A172 (cell line): Measurements from ENCODE around the gene CTNNA2. TPM values are rescaled to one million over a fixed set of nuclear protein-coding genes. Genes with fewer than 3 reads are reported as not detected.
"Not testable (repeated sequence)": the region's sequence is repeated elsewhere in the genome, so short reads cannot be mapped to it uniquely, and the experiment has no call there.

ENCODE experiments used
- DNase-seq: peaks from one replicate; pipeline ENCODE4 v3.0.0-alpha.2; 2015; ENCODE audit warnings: low spot score
- total RNA-seq: library from RNA; depleted of rRNA; stranded (reverse); fragments of >200 nt; shearing (Covaris generic); gene quantifications from 2 replicates; pipeline ENCODE4 v1.2.3, GENCODE V29; 2014

The CTNNA2 gene
- total RNA-seq, 1 experiment from 2014 or later = 0.31 TPM

GRCh38 chr2:80028051-80028450, 515.2 kb downstream of the CTNNA2 start:
- no peak for DNase-seq

DNA sequence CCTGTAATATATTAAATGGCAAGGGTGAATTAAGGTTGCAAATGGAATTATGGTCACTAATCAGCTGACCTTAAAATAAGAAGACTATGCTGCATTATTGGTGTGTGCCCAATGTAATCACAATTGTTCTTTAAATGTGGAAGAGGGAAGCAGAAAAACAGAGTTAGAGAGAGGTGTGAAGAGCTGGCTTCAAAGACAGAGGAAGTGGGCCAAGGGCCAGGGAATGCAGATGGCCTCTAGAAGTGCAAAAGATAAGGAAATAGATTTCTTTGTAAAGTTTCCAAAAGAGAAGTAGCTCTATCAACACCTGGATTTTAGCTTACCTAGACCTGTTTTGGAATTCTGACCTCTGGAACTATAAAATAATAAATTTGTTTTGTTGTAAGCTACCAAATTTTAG, 515.7 kb downstream of the CTNNA2 start:
- DNase-seq = no peak

GRCh38 chr2:80030135-80030534, 517.3 kb downstream of the CTNNA2 start:
- no peak for DNase-seq

- DNase-seq = not testable (repeated sequence)
Observed at GRCh38 chr2:80032684-80033083, 519.8 kb downstream of the CTNNA2 start.

DNA sequence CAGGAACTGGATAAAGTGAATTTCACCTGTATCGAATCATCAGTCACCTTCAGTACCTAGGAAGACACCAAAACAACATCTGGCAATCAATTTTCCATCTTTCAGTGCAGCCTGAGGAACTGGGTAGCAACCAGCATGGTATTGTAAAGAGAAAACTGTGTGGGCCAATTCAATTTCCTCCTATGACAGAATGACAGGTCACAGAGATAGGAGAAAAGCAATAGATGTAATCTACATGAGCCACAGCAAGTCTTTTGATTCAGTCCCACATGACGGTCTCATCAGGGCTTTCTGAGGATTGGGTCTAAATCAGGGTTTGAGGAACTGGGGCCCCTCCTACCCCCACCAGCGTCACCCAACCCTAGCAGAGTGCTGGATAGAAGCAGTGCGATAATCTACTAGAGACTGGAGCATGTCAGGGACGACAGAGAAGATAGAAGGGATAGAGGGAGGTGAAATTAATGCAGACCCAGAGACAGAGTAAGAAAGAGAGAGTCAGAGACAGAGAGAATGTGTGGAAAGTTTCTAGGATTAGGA, 523.0 kb downstream of the CTNNA2 start:
- no peak for DNase-seq

DNA sequence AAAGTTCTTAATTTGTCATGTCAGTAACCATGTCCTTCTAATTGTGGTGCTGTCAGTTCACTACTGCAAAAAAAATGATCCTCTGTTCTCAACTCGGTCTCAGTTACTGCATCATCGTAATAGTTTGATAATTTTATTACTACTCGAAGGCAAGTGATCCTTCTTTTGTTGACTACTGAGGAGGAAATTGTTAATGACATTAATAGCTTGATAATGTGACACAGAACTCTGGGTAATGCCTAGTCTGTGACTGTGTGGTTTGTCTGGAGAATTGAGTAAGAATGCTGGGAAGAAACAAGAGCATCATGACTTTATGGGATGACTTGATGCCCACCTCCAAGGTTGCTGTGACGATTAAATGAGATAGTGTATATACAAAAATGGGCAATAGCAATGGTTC, 524.5 kb downstream of the CTNNA2 start:
- no peak for DNase-seq

DNA sequence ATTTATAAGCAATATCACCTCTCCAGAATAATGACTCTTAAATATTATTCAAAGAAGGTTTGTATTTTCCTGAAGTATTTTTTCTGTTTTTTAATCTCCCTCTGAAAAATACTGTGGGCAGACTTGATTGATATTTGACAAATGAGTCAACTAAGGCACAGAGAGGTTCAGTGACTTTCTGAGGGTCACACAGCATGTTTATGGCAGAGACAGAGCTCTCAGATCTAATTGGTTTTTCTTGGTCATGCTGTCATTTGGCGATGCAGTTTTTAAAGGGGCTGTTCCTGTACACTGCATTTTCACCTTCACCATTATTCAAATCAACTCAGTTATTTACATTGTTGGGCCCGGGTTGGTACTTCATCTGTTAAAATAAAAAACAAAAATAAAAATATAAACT, 527.4 kb downstream of the CTNNA2 start:
- DNase-seq = no peak

DNA sequence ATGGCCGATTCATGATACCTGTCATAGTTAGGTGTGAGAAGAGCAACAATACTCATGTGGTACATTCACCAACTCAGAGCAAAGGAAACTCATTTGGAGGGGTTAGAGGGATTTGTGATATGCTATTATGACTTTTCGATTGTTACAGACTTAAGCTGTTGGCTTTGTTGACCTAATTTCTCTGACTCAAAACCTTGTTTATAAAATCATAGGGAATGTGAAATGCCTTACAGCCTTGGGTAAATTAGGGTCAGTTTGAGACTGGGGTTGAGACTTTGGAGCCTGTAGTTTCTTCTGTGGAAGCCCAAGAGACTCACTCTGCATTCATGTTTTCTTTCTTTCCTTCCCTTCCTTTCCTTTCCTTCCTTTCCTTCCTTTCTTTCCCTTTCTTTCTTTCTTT, 529.8 kb downstream of the CTNNA2 start:
- no peak for DNase-seq

DNA sequence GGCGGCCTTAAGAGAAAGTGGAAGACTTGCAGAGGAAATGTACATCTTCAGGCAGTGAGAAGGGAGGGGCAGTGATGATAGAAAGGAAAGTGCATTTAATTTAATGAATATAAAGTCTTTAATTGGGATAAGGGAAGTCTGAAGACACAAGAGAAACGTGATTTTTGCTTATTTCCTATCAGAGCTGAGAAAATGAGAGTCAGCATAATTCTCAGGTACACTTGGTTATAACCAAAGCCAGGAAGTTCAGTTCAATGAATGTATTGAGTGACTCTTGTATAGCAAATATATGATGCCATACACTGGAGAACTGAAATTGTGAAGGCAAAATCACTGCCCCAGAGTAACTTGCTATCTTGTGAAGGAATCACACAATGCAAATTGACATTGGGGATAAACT, 535.4 kb downstream of the CTNNA2 start:
- no peak for DNase-seq

DNA sequence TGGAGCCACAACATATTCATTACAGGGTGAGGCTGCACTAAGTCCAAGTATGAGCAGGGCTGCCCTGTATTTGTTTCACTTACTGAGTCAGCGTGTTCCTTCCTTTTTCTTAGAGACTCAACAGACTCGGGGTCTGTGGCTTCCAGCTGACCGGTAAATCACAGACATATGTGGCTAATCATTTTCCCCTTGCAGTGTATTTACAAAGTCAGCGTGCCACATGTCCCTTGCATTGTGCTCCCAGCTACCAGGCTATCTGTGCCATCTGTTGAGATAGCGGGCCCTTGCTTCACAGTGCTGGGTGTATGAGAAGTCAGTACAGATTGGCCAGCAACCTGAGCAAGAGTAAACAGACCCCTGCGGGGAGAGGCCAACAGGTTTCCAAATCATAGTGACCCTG, 537.4 kb downstream of the CTNNA2 start:
- no peak for DNase-seq

GRCh38 chr2:80053522-80054345, 540.9 kb downstream of the CTNNA2 start:
- no peak for DNase-seq

- DNase-seq = peak; percentile 59
Observed at GRCh38 chr2:80054346-80054675, 541.5 kb downstream of the CTNNA2 start.

GRCh38 chr2:80057956-80058355, 545.1 kb downstream of the CTNNA2 start:
- DNase-seq = no peak

- no peak for DNase-seq
Observed at GRCh38 chr2:80058562-80058961, 545.7 kb downstream of the CTNNA2 start.

DNA sequence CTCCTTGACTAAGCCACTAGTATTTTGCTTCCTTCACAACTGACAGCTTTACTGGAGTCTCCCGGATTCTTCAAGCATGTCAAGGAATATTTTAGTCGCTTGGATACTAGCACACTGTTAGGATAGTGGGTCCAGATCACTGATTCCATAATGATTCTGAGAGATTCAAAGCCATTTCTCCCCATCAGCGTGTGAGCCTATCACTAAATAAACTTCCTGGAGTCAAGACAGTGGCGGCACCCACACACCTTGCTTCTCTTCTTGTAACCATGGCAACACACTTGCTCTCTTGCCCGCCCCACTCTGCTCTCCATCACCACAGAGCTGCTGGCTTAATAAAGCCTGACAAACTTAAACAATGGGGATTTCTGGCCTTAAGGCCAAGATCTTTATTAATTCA, 546.6 kb downstream of the CTNNA2 start:
- no peak for DNase-seq

DNA sequence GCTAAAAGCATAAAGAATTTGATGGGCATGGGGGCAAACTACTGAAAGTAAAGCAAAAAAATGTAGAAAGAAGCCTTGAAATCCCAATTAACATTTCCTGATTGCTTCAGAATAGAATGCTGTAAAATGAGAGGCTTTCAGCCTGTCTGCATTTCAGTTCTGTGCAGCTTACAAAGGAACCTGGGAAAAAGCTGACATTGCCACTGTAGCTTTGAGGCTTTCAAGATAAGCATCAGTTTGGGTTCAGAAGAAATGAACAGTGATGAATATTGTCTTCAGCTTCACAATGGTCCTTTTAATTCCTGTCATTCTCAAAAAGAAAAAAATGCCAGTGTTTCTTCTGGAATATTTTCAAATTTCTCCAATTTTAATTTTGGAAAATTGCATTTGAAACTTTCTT, 549.0 kb downstream of the CTNNA2 start:
- DNase-seq = no peak

DNA sequence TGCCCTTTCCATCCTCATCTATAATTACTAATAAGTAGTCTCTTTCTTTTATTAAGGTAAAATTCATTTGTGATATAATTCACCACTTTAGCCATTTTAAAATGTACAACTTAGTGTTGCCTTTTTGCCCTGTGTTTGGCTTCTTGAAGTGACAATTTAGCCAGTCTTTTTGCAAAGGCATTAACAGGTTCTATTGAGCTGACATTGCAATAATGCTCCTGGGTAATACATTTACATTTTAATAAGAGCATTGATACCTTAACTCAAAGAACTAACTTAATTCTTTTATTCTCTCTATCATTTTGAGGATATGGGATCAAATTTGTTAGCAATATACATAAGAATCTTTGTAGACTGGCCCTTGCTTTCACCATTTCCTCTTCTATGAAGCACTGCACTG, 549.4 kb downstream of the CTNNA2 start:
- no peak for DNase-seq

GRCh38 chr2:80068038-80068731, 555.3 kb downstream of the CTNNA2 start:
- DNase-seq = no peak

- DNase-seq = no peak
Observed at GRCh38 chr2:80070587-80070986, 557.7 kb downstream of the CTNNA2 start.

DNA sequence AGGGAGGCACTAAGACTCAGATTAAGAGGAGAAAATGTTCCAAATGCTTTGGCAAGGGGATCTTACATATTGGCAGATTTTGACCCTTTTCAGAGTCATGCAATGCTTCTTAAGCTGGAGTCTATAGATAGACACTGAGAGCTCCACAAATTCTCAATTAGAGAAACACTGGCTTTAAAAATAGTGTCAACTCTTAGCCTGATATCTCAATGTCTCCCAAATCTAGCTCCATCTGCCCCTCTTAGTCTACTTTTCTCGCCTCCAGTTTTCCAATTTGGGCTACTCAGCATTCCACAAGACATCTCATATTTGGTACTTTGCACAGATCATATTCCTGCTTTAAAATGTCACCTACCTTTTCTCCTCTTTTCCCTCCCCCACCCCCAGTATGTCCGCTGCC, 559.1 kb downstream of the CTNNA2 start:
- DNase-seq = no peak

- DNase-seq = peak; percentile 62
Observed at GRCh38 chr2:80073134-80073561, 560.3 kb downstream of the CTNNA2 start.

- no peak for DNase-seq
Observed at GRCh38 chr2:80074321-80075070, 561.6 kb downstream of the CTNNA2 start.
